HG03280 (cell line): ENCODE measurements around the gene PTGES3.

Experiments
- ATAC-seq: cut with Tn5 transposase; IDR thresholded peaks from one replicate; pipeline ENCODE4 v1.9.1; 2021; ENCODE audit warnings: mild to moderate bottlenecking, moderate library complexity; ENCODE audit not compliant: unreplicated experiment

Gene PTGES3

DNA sequence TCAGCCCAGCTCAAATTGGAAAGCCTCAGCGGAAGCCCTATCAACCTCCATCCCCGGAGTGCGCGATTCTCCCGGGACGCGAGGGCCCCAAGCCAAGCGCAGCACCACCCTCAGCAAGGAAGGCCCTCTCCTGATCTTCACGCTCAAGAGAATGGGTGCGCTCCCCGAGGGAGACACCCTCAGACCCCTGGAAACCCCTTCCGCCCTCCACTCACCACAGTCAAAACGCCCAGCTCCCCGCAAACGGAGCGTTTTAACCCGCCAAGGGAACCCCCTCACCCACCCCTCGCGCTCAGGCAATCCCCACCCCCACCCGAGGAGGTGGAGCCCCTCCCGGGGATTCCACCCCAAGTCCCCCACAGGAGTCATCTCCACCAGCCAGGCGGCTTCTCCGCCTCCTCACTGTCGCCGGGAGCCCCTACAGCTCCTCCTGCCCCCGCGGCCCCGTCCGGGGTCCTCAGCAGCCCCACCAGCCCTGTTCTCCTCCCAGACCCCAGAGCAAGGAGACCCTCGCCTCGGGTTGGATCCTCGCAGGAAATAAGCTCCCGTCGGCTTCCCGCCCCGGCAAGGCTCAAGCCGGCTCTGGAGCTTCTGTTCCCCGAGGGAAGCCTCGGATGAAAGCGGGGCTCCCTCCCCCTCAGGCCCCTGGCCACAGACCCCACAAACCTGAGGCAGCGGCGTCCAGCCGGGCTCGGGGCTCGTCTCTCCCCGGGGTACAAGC is 58.5 kb downstream of the PTGES3 start:
- peak; percentile 3 for ATAC-seq

DNA sequence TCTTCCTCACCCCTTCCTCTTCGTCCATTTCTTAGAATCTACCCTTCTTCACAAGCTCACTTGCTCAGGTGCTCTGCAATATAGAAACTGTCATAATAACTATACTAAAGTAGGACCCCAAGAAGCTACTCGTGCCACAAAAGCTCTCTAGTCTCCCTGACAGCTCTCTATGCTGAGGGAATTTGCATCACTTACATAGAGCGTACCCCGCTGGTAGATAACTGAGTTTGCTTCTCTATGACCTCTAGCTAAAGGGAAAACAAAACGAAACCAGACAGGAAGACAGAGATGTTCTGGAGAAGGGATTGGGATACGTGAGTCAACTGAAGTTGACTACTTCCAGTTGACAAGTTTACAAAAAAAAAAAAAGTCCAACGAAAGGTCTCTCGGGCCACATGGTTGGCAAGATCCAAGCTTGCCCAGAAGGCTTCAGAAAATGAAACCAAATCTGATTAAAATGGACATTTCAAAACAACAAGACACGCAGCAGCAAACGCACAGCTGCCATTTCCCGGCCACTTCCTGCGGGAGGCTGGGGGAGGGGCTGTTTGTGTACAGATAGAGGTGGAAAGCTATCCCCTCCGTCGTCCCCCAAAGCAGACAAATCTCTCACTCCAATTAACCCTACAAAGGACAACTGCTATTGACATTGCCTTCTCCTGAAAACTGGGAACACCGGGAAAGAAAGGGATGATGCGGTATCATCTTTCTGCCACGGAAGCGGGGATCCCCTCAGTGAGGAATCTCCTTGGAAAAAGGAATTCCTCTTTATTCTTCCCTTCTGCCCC is 59.2 kb downstream of the PTGES3 start:
- ATAC-seq: no peak

DNA sequence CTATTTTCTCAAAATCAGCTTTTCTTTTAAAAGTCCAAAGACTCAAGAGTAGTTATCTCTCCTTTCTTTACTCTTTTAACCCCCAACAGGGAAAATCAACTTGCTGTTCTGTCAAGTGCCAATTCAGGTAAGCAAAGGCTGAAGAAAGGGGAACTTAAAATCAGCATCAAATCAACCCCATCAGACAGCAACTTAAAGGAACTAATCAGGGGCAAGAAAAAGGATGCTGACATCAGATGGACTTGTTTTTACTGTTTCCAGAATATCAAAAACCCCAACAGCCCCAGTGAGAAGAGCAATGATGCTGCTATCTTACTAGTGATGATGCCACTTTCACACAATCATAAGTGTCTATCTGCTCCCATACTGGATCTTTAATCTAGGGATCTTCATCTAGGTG is 61.4 kb downstream of the PTGES3 start:
- ATAC-seq: no peak

DNA sequence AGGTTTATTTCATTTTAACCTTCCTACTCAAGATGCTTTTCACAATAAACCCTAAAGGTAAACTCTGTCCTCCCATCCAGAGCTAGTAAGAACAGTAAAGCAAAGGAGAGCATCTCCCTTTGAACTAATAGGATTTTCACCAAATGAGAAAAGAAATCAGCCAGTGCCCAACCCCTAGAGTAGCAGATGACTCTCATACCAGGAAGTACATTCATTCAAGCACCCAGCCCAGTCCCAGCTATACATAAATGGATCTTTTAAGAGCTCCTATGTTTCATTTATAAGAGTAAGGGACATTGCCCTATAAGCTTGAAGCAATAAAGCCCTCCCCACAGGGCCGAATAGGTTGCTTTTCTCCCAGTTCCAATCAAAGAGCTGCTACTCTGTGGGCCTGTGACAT is 65.5 kb downstream of the PTGES3 start:
- ATAC-seq: no peak

GRCh38 chr12:56616925-56617324 is 71.2 kb downstream of the PTGES3 start:
- no peak for ATAC-seq

DNA sequence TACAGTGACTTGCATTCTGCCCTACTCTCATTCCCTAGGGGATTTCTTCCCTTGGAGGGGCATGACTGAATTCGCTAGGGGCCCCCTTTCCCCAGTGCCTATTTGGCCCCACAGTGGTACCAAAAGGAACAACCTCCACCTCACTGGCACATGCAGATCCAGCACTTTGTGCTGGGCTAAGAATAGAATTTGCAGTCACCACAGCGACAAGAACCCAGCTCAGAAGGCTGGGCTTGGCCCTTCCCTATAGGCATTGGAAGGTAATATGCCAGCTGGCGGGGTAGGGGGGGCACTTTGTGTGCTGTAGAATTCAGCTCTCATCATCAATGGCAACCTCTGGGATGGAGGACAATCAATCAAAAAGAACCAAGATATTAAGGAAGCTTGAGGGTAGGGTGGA is 71.8 kb downstream of the PTGES3 start:
- no peak for ATAC-seq

GRCh38 chr12:56614627-56615026 is 73.5 kb downstream of the PTGES3 start:
- no peak for ATAC-seq
